Measurements from ENCODE around the gene MRPS22. TPM values are rescaled to one million over a fixed set of nuclear protein-coding genes. Genes with fewer than 3 reads are reported as not detected.

MRPS22 gene
- total RNA-seq, 3 donors from 2014 or later, result 39.4 to 52.0 (median 46.4) TPM

DNA sequence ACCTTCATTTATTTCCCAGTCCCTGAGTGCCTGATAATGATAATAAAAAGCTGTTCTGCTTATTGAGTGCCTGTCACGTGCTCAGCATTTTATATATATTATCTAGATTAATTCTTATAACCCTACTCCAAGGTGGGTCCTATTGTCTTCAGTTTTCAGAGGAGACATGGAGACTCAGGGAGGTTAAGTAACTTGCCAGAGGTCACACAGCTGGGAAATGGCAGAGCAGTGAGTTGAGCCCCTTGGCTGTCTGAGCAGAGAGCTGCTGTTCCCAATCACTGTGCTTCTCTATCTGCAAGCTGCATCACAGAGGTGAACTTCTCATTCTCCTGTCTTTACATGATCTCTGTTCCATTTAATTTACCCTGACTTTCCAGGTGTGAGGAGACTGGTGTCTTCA is 32.3 kb upstream of the MRPS22 start:
- no peak for TF ChIP-seq CTCF (IDR thresholded peaks at IDR 0.05)
- no peak overlapping the region for H3K4me3 ChIP-seq
- H3K36me3 ChIP-seq (ENCODE audit: low read depth), result no peaks in the 10 kb centered on the region
- DNase-seq, result no peak
- H3K9me3 ChIP-seq, result no peaks in the 10 kb centered on the region
- intact Hi-C loops (cut with DNase I, micrococcal nuclease), result no loop called here
- no peaks in the 10 kb centered on the region for H3K4me1 ChIP-seq (ENCODE audit: low read depth)
- ATAC-seq, result no peak

DNA sequence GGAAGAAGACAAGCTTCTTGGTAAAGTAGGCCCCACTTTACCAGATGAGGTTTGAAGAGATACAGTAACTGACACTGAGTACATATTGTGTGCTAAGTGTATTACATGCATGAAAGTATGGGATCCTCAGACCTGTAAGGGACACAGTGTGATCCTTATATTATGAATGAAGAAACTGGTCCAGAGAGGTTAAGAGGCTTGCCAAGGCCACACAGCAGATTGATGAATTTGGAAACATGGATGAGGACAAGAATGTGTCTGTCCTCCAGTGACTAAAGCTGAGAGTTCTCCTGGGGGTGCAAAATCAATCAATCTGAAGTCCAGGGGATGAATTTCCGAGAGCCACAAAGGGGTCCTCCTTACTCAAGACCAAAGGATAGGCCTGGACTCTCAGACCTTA is 31.4 kb upstream of the MRPS22 start:
- intact Hi-C loops (cut with DNase I, micrococcal nuclease), result no loop called here
- TF ChIP-seq CTCF (IDR thresholded peaks at IDR 0.05), result no peak
- no peaks in the 10 kb centered on the region for H3K36me3 ChIP-seq (ENCODE audit: low read depth)

GRCh38 chr3:139312959-139313358 is 30.9 kb upstream of the MRPS22 start:
- ATAC-seq (no peak), DNase-seq (no peak)
- TF ChIP-seq CTCF (IDR thresholded peaks at IDR 0.05), result no peak
- Histone ChIP-seq H3K36me3 (ENCODE audit: low read depth) (no peaks in the 10 kb centered on the region), H3K4me3 (no peak overlapping the region), H3K9me3 (no peaks in the 10 kb centered on the region), H3K4me1 (ENCODE audit: low read depth) (no peaks in the 10 kb centered on the region)
- intact Hi-C loops (cut with DNase I, micrococcal nuclease), result no loop called here

More for the DNA sequence above, 31.4 kb upstream of the MRPS22 start:
- ATAC-seq, result no peak
- no peaks in the 10 kb centered on the region for H3K4me1 ChIP-seq (ENCODE audit: low read depth)
- DNase-seq, result no peak
- H3K4me3 ChIP-seq, result no peak overlapping the region
- no peaks in the 10 kb centered on the region for H3K9me3 ChIP-seq

DNA sequence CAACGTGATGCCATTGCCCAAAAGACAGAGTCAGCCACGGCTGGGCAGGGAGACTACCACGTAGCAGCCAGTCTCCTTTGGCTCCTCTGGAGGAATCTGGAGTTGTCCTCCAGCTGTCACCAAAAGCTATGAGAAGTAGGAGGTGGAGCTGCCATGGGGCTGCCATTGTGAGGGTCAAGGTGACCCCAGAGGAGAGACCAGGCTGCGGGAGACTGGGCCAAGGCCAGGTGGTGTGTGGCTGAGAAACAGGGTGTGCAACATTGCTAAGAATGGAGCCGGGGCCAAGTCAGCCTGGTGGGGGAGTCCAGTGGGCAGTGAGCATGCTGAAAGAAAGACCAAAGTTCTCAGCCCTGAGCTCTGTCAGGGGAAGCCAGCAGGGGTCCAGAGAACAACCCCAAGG is 29.9 kb upstream of the MRPS22 start:
- no peak for TF ChIP-seq CTCF (IDR thresholded peaks at IDR 0.05)
- intact Hi-C loops (cut with DNase I, micrococcal nuclease), result no loop called here
- no peak overlapping the region for H3K4me3 ChIP-seq
- ATAC-seq (no peak), DNase-seq (no peak)
- no peaks in the 10 kb centered on the region for H3K36me3 ChIP-seq (ENCODE audit: low read depth)
- H3K9me3 ChIP-seq, result no peaks in the 10 kb centered on the region
- H3K4me1 ChIP-seq (ENCODE audit: low read depth), result no peaks in the 10 kb centered on the region

- no peaks in the 10 kb centered on the region for H3K9me3 ChIP-seq
- intact Hi-C loops (cut with DNase I, micrococcal nuclease), result no loop called here
- H3K4me1 ChIP-seq (ENCODE audit: low read depth), result no peaks in the 10 kb centered on the region
- H3K4me3 ChIP-seq, result no peak overlapping the region
- no peak for DNase-seq
- no peaks in the 10 kb centered on the region for H3K36me3 ChIP-seq (ENCODE audit: low read depth)
- TF ChIP-seq CTCF (IDR thresholded peaks at IDR 0.05), result no peak
- no peak for ATAC-seq
Observed at GRCh38 chr3:139317215-139317614, 26.6 kb upstream of the MRPS22 start.
